ENCODE measurements around the gene MCF2L2.
"Not testable (repeated sequence)": the region's sequence is repeated elsewhere in the genome, so short reads cannot be mapped to it uniquely, and the experiment has no call there.

MCF2L2 gene, protein sequence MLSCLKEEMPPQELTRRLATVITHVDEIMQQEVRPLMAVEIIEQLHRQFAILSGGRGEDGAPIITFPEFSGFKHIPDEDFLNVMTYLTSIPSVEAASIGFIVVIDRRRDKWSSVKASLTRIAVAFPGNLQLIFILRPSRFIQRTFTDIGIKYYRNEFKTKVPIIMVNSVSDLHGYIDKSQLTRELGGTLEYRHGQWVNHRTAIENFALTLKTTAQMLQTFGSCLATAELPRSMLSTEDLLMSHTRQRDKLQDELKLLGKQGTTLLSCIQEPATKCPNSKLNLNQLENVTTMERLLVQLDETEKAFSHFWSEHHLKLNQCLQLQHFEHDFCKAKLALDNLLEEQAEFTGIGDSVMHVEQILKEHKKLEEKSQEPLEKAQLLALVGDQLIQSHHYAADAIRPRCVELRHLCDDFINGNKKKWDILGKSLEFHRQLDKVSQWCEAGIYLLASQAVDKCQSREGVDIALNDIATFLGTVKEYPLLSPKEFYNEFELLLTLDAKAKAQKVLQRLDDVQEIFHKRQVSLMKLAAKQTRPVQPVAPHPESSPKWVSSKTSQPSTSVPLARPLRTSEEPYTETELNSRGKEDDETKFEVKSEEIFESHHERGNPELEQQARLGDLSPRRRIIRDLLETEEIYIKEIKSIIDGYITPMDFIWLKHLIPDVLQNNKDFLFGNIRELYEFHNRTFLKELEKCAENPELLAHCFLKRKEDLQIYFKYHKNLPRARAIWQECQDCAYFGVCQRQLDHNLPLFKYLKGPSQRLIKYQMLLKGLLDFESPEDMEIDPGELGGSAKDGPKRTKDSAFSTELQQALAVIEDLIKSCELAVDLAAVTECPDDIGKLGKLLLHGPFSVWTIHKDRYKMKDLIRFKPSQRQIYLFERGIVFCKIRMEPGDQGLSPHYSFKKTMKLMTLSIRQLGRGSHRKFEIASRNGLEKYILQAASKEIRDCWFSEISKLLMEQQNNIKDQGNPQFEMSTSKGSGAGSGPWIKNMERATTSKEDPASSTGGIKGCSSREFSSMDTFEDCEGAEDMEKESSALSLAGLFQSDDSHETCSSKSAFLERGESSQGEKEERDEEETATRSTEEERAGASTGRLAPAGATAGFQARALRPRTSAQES

DNA sequence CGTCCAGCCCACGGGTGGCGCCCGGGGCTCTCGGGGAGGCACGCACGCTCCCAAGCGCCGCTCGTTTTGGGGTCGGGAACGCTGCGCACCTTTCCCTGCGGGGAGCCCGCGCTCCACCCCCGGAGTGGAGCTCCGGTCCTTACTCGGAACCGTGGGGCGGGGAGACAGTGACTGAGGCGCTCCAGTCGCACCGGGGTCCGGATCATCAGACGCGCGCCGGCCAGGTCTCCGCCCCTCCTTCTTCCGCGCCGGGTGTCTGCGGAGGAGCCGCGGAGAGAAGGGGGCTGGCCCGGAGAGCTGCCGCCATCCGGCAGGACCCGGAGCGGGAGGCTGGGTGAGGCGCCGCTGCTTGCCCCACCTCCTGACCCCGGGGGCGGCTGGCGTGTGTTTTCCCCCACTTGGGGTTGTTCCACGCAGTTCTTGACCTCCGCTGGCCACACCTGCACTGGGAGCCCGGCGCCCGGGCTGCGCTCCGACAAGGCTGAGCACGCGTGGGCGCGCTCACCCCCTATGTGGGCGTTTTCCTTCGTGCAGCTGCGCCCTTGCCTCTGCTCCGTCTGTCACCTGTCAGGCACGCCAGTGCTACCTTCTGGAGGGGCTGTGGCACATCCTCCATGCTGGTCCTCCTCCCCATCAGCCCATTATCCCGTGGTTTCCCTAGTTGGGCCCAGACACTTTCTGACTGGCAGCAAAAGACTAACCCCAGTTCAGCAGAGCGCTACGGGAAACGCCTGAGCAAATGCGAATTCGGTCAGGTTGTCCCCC, at the start of gene MCF2L2:
Gene MCF2L2 (minus strand): TSS at position 173 of the 765 bp plus-strand sequence. CDS start 642 bp downstream, outside the sequence.
- peak; percentile 76 for DNase-seq

DNA sequence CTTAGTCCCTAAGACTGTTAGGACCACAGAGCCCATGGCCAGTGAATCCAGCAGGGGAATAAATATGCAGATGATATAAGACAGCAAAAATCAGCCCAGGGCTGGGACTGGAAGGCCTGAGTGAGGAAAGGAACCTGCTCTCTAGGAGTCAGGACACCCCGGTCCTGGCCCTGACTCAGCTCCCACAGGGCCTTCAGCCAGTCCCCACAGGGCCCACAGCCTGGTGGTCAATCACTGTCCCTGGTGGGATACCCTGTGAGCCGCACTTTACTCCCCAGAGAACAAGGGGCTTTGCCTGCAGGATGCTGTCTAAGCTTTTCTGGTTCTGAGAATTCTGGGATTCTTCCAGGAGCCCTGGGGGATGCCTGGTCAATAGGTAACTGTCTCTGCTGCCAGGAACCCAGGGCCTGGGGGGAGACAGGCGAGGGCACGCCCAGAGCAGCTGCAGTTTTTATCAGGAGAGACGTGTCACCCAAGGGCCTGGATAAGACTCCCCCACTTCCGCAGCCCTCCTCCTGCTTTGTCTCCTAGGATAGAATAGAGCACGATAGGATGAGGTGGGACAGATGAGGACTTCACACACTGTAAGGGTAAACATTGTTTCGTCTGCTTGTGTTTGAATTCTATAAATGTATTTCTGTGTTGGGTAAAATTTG, 49.5 kb upstream of the MCF2L2 start:
- no peak for DNase-seq

DNA sequence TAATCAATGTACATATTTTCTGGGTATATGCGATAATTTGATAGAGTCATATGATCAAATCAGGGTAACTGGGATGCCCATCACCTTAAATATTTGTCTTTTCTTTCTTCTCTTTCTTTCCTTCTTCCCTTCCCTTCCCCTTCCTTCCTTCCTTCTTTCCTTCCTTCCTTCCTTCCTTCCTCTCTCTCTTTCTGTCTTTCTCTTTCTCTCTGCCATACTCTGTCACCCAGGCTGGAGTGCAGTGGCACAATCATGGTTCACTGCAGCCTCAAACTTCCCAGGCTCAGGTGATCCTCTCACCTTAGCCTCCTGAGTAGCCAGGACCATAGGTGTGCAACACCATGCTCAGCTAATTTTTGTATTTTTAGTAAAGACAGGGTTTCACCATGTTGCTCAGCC, 47.3 kb upstream of the MCF2L2 start:
- not testable (repeated sequence) for DNase-seq

DNA sequence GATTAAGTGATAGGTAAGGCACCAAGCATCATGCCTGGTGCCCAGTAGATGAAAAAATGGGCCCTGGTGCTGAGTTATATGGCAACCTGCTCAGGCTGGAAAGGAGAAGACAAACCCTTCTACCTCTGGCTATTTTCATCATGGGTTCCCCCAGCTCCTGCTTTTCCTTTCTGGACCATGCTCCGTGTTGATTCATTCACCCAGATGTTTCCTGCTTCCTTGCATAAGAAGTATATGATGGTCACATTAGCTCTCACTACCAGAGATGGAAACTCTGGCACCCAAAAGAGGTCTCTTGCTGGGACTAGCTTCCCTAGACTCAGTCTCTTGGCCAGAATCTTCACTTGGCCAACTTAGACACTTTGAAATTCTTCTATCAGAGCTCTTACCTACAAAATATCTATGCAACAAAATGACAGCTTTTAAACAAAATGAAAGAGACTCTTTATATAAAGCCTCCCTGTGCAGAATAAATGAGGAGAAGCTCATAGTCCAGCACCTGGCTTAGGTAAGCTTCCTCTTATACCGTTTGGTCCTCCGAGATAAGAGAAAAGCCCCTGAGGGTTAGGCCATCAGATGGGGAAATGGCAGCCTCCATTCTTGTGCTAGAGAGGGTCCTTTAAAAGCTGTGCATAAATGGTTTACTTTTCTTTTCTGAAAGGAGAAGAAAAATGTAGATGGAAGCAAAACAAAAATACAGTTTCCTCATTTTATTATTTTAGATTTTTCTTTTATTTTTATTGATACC, 46.8 kb upstream of the MCF2L2 start:
- no peak for DNase-seq

DNA sequence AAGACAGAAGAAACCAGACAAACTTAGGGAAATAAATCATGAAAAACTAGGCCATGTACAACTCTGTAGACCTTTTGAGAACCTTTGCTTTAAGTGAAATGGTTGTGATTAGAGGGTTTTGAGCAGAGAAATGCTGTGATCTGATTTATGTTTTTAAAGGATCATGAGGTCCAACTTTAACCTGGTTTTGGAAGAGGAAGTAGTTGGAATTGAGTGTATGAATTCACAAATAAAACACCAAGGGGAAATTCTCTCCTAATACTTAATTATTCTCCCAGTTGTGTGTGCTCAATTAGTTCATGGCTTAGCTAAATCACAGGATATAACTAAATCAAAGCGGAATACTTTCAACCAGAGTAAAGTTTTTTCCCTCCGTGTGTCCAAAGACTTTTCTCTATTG, 45.5 kb upstream of the MCF2L2 start:
- DNase-seq: no peak

DNA sequence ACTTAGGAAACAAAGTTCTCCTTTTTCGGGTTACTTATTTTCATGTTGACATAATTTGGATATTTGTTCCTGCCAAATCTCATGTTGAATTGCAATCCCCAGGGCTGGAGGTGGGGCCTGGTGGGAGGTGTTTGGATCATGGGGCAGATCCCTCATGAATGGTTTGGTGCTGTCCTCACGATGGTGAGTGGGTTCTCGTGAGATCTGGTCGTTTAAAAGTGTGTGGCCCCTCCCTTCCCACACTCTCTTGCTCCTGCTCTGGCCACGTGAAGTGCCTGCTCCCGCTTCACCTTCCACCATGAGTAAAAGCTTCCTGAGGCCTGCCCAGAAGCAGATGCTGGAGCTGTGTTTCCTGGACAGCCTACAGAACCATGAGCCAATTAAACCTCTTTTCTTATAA, 43.7 kb upstream of the MCF2L2 start:
- no peak for DNase-seq

DNA sequence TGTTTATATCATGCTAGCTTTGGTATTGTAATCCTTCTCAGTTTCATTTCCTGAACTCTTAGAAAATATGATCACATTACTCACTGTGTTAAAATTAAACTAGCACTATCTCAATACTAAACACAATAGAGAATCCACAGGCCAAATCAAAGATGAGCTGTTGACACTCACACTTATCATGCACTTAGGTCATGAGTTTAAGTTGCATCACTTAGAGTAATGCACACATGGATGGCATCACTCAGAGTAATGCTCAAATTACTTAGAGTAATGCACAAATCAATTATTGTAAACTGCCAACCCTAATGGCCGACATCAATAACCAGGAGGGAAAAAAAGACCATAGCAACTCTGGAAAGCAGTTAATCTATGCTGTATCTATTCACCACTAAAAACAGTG, 40.0 kb upstream of the MCF2L2 start:
- DNase-seq: no peak

DNA sequence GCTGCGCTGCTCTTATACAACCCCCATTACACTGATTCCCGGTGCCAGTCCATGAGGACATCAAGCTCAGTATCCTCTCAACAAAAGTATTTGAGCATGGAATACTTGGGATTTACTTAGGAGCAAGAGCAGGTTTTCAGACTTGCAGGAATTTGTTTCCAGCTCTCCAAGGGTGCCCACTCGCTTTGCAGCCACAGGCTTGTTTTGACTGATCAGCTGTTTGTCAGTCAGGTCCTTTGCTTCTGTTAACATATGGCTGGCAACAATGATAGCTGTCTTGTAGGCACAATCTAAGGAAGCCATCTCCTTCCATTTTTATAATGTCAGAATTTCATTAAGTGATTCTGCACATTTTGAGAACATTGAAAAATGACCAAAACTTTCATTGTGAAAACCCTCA, 38.2 kb upstream of the MCF2L2 start:
- no peak for DNase-seq

DNA sequence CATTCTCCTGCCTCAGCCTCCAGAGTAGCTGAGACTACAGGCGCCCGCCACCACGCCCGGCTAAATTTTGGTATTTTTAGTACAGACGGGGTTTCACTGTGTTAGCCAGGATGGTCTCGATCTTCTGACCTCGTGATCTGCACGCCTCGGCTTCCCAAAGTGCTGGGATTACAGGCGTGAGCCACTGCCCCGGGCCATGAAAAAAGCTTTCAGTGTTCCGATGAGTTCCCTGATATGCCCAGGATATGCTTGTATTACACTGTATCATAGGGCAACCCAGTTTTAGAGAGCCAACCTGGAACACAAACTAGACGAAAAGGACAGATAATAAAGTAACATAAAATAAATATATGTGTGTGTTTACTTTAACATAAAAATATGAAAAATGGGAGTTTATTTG, 37.3 kb upstream of the MCF2L2 start:
- not testable (repeated sequence) for DNase-seq

DNA sequence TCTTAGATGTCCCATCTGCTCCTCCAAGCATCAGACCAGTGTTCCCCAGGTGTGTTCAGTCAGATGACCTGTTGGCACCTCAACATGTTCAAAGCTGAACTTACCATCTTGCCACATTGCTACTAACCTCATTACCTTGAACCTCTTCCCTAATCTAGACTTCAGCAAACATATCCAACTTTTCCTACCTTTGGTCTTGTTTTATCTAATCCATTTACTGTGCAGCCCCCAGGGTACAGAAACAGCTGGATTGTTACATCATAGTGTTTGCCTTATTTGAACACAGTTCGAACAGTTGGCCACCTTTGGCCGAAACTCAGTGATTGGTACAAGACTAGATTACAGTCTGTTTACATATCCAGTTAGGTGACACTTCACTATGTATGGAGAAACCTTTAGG, 36.1 kb upstream of the MCF2L2 start:
- DNase-seq: no peak

DNA sequence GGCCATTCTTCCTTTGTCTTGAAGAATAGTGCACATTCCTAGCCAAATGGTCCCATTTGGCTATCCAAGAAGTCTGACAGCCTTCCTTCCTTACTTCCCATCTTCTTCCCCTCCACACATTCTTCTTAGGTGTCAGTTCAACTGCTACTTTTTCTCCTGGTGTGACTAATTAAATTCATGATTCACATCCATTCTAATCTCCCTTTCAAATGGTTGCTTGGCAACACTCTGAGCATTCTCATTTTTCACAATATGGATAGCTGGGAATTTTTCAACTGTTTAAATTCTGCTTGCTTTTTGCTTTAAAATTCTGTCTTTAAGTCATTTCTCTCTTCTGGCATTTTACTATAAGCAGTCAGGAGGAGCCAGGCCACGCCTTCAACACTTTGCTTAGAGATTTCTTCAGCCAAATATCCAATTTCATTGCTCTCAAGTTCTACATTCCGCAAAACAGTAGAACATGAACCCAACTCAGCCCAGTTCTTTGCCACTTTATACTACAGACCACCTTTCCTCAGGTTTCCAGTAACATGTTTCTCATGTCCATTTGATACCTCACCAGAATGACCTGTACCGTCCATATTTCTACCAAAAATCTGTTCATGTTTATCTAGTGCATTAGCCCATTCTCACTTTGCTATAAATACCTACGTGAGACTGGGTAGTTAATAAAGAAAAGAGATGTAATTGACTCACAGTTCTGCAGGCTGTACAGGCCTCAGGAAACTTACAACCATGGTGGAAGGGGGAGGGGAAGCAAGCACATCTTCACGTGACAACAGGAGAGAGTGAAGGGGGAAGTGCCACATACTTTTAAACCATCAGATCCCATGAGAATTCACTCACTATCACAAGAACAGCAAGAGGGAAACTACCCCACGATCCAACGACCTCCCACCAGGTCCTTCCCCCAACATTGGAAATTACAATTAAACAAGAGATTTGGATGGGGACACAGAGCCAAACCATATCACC, 31.9 kb upstream of the MCF2L2 start:
- DNase-seq: no peak

DNA sequence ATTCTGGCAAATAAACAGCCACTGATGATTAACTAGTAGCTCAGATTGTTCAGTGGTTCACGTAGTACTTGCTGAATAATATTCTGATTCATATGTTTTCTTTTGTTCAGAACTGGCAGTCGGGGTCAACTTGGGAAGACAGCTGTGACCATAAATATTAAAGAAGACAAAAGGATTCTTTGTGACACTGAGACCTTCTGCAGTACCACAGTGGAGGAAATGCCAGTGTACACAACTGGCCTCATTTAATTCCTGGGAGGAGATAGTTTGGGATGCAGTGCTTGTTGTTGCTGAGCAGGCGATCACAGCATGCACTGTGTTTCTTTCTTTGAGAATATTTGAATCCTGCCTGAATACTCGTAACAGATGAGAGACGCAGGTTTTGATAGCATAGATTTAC, 26.7 kb upstream of the MCF2L2 start:
- DNase-seq: no peak

DNA sequence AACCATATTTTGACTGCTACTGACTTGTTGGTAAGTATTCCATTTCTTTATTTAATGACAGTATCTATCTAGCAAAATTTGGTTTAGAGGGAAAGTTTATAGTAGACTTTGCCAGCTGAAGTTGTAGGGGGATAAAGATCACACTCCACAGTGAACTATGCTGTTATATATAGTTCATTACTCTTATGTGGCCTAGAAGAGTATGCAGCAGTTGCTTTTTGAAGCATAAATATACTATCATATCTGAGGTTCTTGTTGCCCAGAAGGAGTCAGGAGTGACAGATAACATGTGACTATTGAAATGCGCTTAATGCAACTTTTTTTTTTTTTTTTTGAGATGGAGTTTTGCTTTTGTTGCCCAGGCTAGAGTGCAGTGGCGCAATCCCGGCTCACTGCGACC, 25.6 kb upstream of the MCF2L2 start:
- DNase-seq: no peak

DNA sequence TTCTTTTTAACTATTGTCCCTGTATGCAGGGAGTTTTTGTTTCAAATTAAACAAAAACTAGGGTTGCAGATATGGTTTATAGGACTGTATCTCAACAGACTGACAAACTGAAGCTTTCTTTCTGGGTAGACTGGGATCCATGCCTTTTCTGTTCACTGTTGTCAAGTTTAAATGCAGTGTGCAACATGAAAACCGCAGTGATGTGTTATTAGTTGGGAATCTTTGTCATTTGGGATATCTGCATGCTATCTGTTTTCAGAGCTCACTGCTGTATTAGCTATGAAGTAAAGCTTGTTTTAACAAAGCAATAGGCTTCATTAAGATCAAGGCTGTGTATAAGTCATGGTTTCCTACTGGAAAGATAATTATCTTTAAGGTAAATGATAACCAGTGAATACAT, 21.4 kb upstream of the MCF2L2 start:
- no peak for DNase-seq

DNA sequence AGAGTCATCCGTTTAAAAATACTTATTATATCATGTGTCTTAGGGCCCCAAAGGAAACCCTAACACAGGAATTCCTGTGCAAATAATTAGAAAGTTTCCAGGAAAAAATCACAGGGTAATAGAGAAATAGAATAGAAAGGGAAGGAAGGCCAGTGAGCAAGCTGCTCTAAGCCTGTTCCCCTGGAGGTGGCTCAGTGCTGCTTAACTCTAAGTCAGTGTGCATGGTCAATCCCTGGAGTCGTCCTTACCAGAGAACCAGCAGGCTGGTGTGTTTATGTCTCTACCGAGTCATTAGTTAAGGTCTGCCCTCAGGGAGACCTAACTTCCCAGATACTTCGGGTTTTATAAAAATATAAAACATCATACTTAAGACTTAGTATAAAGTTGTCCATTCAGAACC, 21.0 kb upstream of the MCF2L2 start:
- DNase-seq: no peak

DNA sequence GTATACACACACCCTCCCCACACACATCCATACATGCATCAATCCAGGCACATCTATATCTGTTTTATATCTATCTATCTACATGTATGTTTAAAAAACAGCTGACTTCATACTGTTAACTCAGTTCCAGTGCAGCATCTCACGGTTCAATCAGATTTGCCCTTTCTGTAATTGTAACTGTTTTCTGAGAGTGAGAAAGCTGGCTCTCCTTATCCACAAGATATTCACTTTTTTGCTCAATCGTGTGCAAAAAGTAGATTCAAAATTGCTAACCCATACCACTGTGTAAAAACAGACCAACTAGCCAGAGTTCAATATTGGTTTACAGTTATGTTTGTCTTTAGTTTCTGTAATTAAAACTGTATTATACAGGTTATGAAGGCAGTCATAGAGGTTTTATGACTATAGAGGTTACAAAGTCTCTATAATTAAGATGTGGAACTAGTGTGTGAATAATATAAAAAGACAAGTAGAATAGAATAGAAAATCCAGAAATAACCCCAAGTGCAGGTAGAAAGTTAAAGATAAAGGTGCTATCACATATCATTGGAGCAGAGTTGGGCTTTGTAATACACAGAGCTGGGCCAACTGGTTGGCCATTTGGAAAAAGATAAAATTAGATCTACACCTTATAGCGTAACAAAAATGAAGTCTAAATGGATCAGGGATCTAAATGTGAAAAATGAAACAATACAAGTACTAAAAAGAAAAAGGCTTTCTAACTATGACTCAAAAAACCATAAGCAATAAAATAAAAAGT, 20.1 kb upstream of the MCF2L2 start:
- no peak for DNase-seq

DNA sequence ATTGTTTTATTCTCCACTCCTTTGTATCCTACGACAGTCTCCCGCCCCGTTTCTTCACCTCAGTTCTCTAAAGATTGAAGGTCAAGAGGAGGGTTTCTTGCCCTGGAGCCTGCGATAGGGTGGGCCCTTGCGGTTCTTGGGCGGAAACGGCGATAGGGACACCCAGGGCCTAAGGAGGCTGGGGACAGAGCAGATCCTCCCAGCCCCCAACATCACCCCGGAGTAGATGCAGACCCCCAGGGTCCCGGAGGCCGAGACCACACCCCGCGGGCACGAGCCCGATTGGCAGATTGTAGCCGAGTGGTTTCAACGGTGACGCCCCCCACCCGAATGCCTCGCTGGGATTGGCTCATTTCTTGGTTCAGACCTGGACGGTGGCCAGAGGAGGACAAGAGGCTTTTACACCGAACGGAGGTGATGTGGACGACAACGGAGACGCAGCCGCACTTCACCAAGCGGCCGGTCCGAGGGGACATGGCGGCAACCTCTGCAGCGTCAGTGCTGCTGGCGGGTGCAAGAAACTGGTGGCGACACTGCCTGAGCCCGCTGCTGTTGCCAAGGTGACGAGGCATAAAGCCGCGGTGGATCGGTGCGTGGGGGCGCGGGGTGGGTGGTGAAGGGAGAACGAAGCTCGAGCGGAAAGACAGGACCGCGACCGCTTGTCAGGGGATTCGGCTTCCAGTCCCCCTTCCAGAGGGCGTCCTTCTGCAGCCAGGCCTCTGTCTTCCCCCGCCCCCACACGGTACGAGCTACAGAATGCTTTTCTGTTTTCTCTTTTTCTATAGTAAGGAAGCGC, 19.0 kb upstream of the MCF2L2 start:
- peak; percentile 65 for DNase-seq

DNA sequence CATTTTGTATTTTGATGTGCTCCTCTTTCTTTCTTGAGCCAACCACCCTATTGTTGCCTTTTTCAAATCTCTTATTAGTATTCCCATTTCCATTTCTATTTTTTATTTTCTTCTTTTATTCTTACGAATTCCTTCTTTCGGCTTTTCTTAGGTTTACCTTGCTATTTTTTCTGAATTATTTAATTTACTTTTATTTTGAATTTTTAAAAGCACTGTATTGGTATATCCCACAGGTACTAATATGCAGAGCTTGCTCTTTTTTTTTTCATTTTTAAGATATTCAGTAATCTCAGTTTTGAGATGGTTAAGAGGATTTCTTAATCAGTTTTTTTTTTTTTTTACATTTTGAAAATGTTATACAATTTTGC, 18.4 kb upstream of the MCF2L2 start:
- no peak for DNase-seq

DNA sequence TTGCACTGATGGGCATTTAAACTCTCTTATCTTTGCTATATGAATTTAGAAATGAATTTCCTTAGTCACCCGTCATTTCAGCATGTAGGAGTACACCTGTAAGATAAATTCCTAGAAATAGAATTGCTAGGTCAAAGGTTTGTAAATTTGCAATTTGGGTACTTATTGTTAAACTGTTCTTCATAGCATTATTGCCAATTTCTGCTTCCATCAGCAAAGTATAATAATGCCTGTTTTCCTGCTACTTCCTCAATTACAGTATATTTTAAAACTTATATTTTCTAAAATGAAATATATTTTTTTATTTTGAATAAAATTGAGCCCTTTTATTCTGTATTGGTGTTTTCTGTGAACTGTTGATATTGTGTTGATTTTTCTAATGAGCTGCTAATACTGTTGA, 16.3 kb upstream of the MCF2L2 start:
- DNase-seq: no peak
